GM12878 (cell line): ENCODE data around the gene S1PR3. TPM values are rescaled to one million over a fixed set of nuclear protein-coding genes. Genes with fewer than 3 reads are reported as not detected.

ENCODE experiments used
- ATAC-seq: fragments of 200-7000 bp; cut with Tn5 transposase; 3 replicates; pipeline ENCODE4 v1.9.1; 2020; ENCODE audit warnings: mild to moderate bottlenecking, moderate library complexity
- BruUV-seq: library from RNA; stranded (reverse); fragments of 400-500 nt; replicated peaks from 2 replicates; lab custom pipeline; 2021; lab: Mats Ljungman, UMichigan
- CTCF ChIA-PET: fragments of 300-600 bp; sonication (Branson Sonifier 250); formaldehyde crosslinking; extraction: SDS; loops from one replicate; lab custom pipeline; 2021; ENCODE audit warnings: inconsistent platforms; lab: Yijun Ruan, JAX
- POLR2A ChIA-PET: fragments of 350-600 bp; formaldehyde crosslinking; extraction: SDS; loops from one replicate; lab custom pipeline; 2021; ENCODE audit warnings: inconsistent platforms; lab: Charles Lee
- RAD21 ChIA-PET: fragments of 300-600 bp; sonication (Branson Sonifier 250); formaldehyde crosslinking; loops from one replicate; lab custom pipeline; 2023; ENCODE audit warnings: antibody characterized with exemption; ENCODE audit not compliant: unreplicated experiment; lab: Charles Lee
- SMC1A ChIA-PET: fragments of 300-600 bp; sonication (Branson Sonifier 250); formaldehyde crosslinking; loops from one replicate; lab custom pipeline; 2023; ENCODE audit not compliant: unreplicated experiment, uncharacterized antibody; lab: Charles Lee
- DNase-seq: peaks from one replicate; pipeline ENCODE4 v3.0.0-alpha.2; 2011; ENCODE audit warnings: low read depth, low spot score
- FAIRE-seq: peaks from 3 replicates; lab custom pipeline; 2011; peaks lifted over from hg19 to GRCh38; lab: Jason Lieb, UNC
- H2AFZ ChIP-seq: 2 replicates; pipeline ENCODE4 v1.6.0; 2011; ENCODE audit warnings: low read depth, low read length, control low read depth; ENCODE audit not compliant: control insufficient read depth
- H3K27ac ChIP-seq: 2 replicates; pipeline ENCODE4 v1.5.1; 2011; ENCODE audit warnings: control low read depth; ENCODE audit not compliant: control insufficient read depth, insufficient read depth
- H3K27me3 ChIP-seq, 2 experiments: replicated peaks in 1 of 2; 2 replicates each; pipeline versions ENCODE4 v1.6.0 to v1.6.1; 2011; ENCODE audit warnings: low read length in 1 of 2; ENCODE audit not compliant: control insufficient read depth in 2 of 2, insufficient read depth in 2 of 2
- H3K36me3 ChIP-seq, 2 experiments: 2 replicates each; pipeline ENCODE4 v1.5.1; 2011; ENCODE audit warnings: low read length in 1 of 2; ENCODE audit not compliant: control insufficient read depth in 2 of 2, insufficient read depth in 2 of 2
- H3K4me1 ChIP-seq: 2 replicates; pipeline ENCODE4 v1.6.1; 2011; ENCODE audit warnings: mild to moderate bottlenecking, low read length, moderate library complexity, mixed read lengths; ENCODE audit not compliant: control insufficient read depth, insufficient read depth
- H3K4me2 ChIP-seq: 2 replicates; pipeline ENCODE4 v1.6.0; 2011; ENCODE audit warnings: control low read depth; ENCODE audit not compliant: control insufficient read depth, insufficient read depth
- H3K4me3 ChIP-seq: fragments of 200-600 bp; sonication (generic); 2 replicates; pipeline ENCODE4 v1.5.1; 2016
- H3K79me2 ChIP-seq: 2 replicates; pipeline ENCODE4 v1.6.0; 2011; ENCODE audit warnings: low read length; ENCODE audit not compliant: control insufficient read depth, insufficient read depth
- H3K9ac ChIP-seq: 2 replicates; pipeline ENCODE4 v1.8.0; 2011; ENCODE audit warnings: low read length, control low read depth, mixed read lengths; ENCODE audit not compliant: control insufficient read depth, insufficient read depth
- H3K9me3 ChIP-seq: replicated peaks from 3 replicates; pipeline ENCODE4 v1.5.1; 2011; ENCODE audit warnings: mild to moderate bottlenecking, low read length; ENCODE audit not compliant: control insufficient read depth, insufficient read depth
- H4K20me1 ChIP-seq: 2 replicates; pipeline ENCODE4 v1.6.0; 2011; ENCODE audit not compliant: control insufficient read depth, insufficient read depth
- ASH2L ChIP-seq: fragments of 300-600, 200-600 bp; sonication (generic); IDR thresholded peaks from 2 replicates; pipeline ENCODE4 v1.6.1; 2017; ENCODE audit warnings: low read depth, mild to moderate bottlenecking, borderline replicate concordance
- CEBPZ ChIP-seq: fragments of 150-350 bp; IDR thresholded peaks from 2 replicates; pipeline ENCODE4 v1.6.1; 2016; ENCODE audit warnings: low read depth, low read length
- E2F4 ChIP-seq: IDR thresholded peaks from 2 replicates; pipeline ENCODE4 v1.6.1; 2012; ENCODE audit warnings: low read depth, low read length, improper control_type of control experiment
- HDGF ChIP-seq: fragments of 450-650 bp; IDR thresholded peaks from 2 replicates; pipeline ENCODE4 v1.6.1; 2016; ENCODE audit warnings: antibody characterized with exemption
- IRF3 ChIP-seq: fragments of 450-650 bp; IDR thresholded peaks from 2 replicates; pipeline ENCODE4 v1.6.1; 2014; ENCODE audit warnings: mild to moderate bottlenecking
- MLLT1 ChIP-seq: fragments of 450-650 bp; IDR thresholded peaks from 2 replicates; pipeline ENCODE4 v1.6.1; 2016; ENCODE audit warnings: mild to moderate bottlenecking
- NRF1 ChIP-seq: conservative IDR thresholded peaks from 2 replicates; pipeline ENCODE4 v1.6.1; 2011; ENCODE audit warnings: mild to moderate bottlenecking, low read depth, low read length, improper control_type of control experiment
- PKNOX1 ChIP-seq: fragments of 450-650 bp; IDR thresholded peaks from 2 replicates; pipeline ENCODE4 v1.6.1; 2016; ENCODE audit warnings: mild to moderate bottlenecking
- SP1 ChIP-seq: IDR thresholded peaks from one replicate; pipeline ENCODE4 v1.6.1; 2011; ENCODE audit warnings: low read depth, low read length
- USF1 ChIP-seq: IDR thresholded peaks from 2 replicates; pipeline ENCODE4 v1.6.1; 2011; ENCODE audit warnings: borderline replicate concordance, low read depth, mild to moderate bottlenecking, moderate library complexity, mixed read lengths, low read length; ENCODE audit not compliant: insufficient read depth; ENCODE audit errors: extremely low read length
- WGBS: methylation state at CpG from one replicate; pipeline ENCODE4 v1.1.6; 2016; ENCODE audit warnings: low lambda C conversion rate; ENCODE audit not compliant: insufficient replicate concordance, insufficient coverage; ENCODE audit errors: missing lambda C conversion rate; 5-methylcytosine and 5-hydroxymethylcytosine counted together
- in situ Hi-C: fragments of 300-500 bp; cut with MboI; formaldehyde crosslinking; loops from 9 replicates; pipeline ENCODE4 v1.14.3; 2018; ENCODE audit warnings: mixed read lengths
- intact Hi-C: fragments of 100-400 bp; cut with micrococcal nuclease; formaldehyde crosslinking; loops from one replicate; pipeline ENCODE4 v1.14.2; 2022; ENCODE audit not compliant: unreplicated experiment
- polyA plus RNA-seq, 11 experiments: library from polyadenylated mRNA; depleted of rRNA in 4 of 11; unstranded in 6 of 11; stranded (reverse) in 5 of 11; fragments of >200 nt; fragmentation: Nextera tagmentation in 4 of 11; fragmentation: Illumina TruSeq in 1 of 11; extraction: Ambion mirVana in 4 of 11; extraction: Trizol in 1 of 11; gene quantifications; 1 replicate in 1 of 11; 2 replicates in 10 of 11; pipeline versions ENCODE4 v1.2.1 to v1.2.3, GENCODE V29; 2011 to 2016; ENCODE audit warnings: inconsistent platforms in 2 of 11, missing spikeins in 2 of 11, low read depth in 1 of 11
- total RNA-seq, 4 experiments: library from RNA; depleted of rRNA in 3 of 4; stranded (reverse); fragments of >200 nt in 3 of 4; fragmentation: Illumina TruSeq in 1 of 4; extraction: Trizol in 1 of 4; gene quantifications; 2 replicates each; pipeline versions ENCODE4 v1.2.1 to v1.2.3, GENCODE V29; 2013 to 2021

S1PR3 gene
- total and polyA plus RNA-seq, 10 of the 15 experiments (the other 5 are each of a cell fraction or from before 2014, with no cell fraction given) = 0.01 to 0.18 (median 0.01) TPM; not detected in 7

GRCh38 chr9:89051421-89052025 is 60.3 kb downstream of the S1PR3 start:
- no peaks in the 10 kb centered on the region for H3K36me3 ChIP-seq
- DNase-seq (no peak), FAIRE-seq (no peak)
- BruUV-seq = no TSS peak
- 55% methylated on average over 12 of the region's 12 CpGs for WGBS
- intact Hi-C loops = no loop called here
- H3K4me2 ChIP-seq = no peak overlapping the region
- H4K20me1 ChIP-seq = no peaks in the 10 kb centered on the region
- no peak overlapping the region for H3K9ac ChIP-seq
- CTCF ChIA-PET = no interaction called here
- H3K79me2 ChIP-seq = no peaks in the 10 kb centered on the region
- TF ChIP-seq MLLT1 (no peak), E2F4 (no peak), USF1 (no peak), NRF1 (no peak), SP1 (no peak), CEBPZ (no peak), PKNOX1 (no peak), HDGF (no peak), IRF3 (no peak), ASH2L (no peak)
- TF ChIP-seq, all 136 proteins: peak for 0
- Histone ChIP-seq H3K27me3 (no peaks in the 10 kb centered on the region), H3K27ac (no peak overlapping the region), H3K9me3 (no peaks in the 10 kb centered on the region), H2AFZ (no peak overlapping the region), H3K4me1 (no peaks in the 10 kb centered on the region), H3K4me3 (no peak overlapping the region)
- ChIA-PET SMC1A (no interaction called here), RAD21 (no interaction called here), POLR2A (no interaction called here)
- no peak for ATAC-seq
- in situ Hi-C loops = no loop called here
